ENCODE measurements around the gene TNS1.

Gene TNS1

DNA sequence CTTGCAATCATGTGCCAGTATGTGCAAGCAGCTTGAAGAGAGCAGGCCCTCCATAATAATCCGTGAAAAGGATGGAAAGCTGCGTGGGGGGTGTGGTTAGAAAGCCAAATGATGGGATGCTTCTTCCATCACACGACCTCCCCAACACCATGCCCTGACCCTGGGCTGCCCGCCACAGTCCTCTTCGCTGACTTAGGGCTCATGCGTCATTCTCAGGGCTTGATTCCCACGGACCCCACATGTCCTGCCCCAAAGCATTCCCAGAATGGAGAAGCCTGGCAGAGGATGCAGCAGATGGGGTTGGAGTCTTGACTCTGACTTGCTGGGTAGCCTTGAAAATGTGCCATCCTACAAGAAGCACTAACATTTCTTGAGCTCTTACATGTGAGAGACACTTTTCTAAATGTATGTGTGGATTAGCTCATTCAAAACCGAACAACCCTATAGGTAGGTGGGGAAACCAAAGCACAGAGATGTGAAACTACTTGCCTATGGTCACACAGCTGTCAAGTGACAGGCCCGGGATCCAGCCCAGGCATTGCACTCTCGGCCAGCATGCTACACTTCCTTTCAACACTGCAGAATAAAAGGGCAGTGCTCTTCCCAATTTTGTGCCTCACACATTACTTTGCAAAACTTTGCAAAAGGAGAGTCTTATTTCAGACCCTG, 3.7 kb downstream of the TNS1 start:
- no peak for DNase-seq

DNA sequence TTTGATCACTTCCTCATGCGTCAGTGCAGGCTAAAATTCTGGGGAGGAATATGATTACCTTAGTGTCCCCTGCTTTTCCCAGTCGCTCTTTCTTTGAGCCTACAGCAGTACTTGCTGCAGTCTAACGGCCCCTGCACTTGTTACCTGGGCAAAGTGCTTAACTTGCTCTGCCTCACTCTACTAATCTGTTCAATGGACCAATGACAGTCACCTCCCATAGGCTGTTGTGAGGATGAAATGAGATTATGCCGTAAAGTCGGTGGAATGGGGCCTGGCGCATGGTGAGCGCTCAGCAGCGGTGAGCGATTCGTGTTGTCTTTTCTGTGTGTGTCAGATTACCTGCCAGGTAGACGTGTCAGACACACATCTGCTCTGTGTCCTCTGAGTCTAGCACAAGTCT, 5.3 kb downstream of the TNS1 start:
- no peak for DNase-seq

- no peak for DNase-seq
These were observed 6.4 kb downstream of the TNS1 start for GRCh38 chr2:217996361-217996760.

DNA sequence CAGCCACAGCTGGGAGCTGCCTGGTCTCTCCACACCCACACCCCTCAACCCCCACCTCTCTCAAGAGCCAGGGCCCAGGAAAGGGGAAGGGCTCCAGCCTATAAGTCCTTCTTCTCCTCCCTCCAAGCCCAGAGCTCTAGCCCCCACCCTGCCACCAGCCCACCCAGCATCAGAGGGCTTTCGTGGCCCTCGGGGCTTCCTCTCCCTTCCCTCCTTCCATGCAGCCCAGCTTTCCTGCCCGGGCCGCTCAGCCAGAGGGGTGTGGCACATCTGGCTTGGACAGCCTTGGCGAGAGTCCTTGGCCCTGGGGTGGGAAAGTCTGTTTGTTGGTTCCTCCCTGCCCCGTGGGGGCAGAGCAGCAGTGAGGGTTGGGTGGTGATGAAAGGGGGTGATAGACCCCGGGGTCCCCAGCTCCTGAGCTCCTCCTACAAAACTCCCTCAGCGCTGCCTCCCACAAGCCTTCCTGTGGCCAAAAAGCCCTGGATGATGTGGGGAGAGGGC, 7.0 kb downstream of the TNS1 start:
- no peak for DNase-seq

DNA sequence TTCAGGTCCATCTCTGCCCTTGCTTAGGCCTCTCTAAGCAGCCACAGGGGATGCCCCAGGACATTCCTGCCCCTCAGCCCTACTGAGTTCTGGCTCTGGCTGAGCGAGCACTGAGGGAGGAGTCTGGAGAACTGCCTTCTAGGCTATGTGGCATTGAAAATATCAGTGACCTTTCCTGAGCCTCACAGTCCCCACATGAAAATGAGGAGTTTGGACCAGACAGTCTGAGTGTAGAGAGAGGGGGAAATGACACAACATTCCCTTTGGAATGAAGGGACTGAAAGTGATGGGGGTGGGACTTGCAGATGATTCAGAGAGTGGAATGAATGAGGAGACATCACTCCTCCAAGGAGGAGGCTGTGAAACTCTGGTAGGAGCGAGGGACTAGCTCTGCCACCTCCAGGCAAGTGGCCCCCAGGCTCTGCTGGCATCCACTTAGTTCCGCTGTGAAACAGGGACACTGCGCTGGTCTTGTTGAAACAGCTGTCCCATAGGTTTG, 8.0 kb downstream of the TNS1 start:
- no peak for DNase-seq

- DNase-seq: peak; percentile 45
These were observed 8.9 kb downstream of the TNS1 start for GRCh38 chr2:217993817-217994463.

DNA sequence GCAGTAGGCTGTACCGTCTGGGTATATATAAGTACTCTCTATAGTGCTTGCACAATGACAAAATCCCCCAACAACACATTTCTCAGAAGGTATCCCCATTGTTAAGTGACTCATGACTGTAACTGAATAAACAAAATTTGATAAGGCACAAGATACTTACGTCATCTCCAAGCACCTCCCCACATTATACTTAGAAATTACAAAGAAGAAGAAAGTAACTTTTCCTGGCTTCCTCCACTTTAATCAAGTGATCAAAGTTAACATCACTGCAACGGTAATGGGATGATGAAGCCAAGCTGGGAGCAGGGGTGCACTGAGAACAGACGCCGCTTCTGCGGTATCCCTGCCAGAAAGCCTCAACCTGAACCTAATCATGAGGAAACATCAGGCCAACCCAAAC, 9.7 kb downstream of the TNS1 start:
- DNase-seq: no peak

GRCh38 chr2:217992061-217992460, 10.7 kb downstream of the TNS1 start:
- DNase-seq: no peak

DNA sequence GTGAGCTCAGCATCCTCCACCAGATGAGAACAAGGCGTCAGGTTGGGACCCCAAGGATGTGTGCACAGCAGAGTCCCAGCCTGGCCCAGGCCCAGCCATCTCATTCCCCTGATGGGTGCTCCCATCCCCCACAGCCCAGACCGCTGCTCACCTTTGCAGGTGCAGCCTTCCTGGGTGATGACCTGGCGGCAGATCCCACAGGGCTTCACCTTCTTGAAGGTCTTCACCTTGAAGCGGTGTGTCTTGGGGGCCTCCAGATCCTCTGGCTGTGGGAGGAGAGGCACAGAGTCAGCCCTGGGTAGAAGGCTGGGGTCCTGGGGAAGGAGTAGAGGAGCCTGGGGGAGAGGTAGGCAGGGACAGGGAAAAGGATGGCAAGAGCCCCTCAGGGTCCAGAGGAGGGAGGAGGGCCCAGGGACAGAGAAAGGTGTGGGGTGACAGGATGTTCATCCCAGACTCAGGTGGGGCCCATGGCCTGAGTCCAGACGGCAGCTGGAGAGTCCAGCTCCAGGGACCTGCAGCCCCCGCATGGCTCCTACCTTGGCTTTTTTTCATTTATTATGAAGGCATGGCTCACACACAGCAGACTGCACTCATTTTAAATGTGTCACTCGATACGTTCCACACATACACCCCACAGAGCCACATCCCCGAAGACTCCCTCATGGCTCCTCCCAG, 11.9 kb downstream of the TNS1 start:
- no peak for DNase-seq

DNA sequence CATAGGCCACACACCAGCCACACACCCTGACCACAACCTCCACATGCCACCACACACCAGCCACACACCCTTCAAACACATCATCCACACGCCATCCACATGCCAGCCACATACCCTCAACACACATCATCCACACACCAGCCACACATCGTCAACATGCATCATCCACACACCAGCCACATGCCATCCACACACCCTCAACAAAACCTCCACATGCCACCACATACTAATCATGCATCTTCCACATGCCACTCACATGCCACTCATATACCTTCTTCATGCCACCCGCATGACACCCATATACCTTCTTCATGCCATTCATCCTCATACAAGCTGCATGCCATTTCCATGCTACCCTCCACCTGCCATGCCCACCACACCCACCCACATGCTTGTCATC, 12.4 kb downstream of the TNS1 start:
- no peak for DNase-seq

DNA sequence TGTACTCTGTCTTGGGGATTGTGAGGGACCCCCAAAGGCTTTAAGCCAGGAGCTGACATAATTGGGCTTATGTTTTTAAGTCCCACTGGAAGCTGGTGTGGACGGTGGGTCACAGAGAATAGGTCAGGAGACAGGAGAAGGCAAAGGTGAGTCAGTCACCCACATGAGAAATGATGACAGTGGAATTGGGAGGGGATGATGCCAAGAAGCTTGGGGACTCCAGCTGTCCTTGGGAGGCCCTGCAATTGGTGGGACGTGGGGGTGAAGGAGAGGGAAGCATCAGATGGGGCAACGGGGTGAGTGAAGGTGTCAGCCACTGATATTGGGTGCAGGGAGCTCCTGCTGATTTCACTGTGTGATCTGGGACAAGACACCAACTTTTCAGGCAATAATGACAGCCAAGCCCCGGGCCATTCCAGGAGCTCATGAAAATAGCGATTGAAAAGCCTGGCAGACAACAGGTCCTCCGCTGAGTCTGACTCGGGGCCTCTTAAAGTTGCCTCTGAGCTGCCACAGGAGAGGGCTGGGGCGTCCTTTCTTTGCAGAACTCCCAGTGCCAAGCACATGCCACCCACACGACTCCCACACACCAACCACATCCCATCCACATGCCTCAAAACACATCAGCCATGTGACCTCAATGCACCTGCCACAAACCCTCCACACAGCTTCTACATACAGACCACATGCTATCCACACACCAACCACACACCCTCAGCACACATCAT, 13.4 kb downstream of the TNS1 start:
- DNase-seq: no peak

DNA sequence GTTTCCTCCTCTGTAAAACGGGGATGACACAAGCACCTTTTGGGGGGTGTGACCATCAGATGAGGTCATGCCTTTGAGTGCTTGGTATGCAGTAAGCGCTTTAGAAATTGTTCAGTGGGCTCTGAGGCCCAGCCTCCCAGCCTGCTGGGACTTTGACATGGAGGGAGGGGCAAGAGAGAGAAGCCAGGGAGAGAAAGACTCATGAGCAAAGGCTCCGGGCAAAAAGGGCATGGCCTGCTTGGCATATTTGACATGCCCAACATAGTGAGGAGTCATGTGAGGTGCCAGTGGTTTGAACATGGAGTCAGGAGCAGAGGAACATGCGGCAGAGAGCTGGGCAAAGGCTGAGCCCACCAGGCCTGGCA, 14.0 kb downstream of the TNS1 start:
- no peak for DNase-seq

GRCh38 chr2:217988014-217988839, 14.6 kb downstream of the TNS1 start:
- peak; percentile 68 for DNase-seq

DNA sequence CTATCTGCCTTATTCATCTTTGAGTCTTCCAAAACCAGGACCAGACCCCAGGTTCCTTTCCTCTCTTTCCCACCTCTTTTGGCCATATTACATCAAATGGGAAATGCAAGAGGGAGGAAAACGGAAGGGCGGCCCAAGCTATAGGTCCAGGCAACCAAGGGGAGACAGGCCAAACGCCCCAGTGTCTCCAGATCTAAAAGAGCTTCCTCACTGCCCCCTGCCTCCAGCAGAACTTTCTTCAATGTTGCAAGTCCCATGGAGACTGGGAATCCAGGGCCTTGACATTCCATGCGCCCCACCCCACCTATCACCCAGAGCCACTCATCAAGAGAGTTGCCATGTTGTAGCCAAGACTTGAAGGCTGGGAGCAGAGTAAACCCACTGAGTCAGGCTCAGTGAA, 15.4 kb downstream of the TNS1 start:
- DNase-seq: no peak

DNA sequence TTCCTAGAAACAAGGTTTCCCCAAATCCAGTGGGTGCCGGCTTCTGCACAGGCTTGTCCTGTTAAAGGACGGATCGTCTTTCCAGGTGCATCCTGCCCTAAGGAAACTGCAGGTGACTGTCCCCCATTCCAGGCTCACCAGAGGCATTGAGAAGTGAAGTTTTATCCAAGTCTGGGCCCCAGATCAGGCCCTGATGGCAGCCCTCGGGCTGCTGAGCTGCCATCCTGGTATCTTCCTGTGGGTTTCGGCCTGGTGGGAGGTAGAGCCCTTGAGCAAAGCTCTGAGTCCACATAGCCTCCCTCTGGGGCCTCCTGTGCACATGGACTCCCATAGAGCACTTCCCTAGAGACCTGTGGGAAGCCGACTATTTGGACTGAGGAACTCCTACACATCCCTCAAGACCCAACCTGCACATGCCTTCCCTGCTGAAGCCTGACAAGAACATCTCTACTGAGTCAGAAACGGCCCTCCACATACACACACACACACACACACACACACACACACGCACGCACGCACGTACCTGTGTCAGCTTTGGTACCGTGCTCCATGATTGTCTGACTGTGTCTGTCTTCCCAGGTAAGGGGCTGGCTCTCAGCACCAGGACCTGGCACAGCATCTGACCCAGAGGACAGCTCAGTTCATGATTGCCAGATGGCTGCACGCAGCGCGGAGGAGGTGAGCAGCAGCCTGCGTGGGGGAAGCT, 16.4 kb downstream of the TNS1 start:
- no peak for DNase-seq

GRCh38 chr2:217983276-217984233, 19.2 kb downstream of the TNS1 start:
- DNase-seq: no peak

DNA sequence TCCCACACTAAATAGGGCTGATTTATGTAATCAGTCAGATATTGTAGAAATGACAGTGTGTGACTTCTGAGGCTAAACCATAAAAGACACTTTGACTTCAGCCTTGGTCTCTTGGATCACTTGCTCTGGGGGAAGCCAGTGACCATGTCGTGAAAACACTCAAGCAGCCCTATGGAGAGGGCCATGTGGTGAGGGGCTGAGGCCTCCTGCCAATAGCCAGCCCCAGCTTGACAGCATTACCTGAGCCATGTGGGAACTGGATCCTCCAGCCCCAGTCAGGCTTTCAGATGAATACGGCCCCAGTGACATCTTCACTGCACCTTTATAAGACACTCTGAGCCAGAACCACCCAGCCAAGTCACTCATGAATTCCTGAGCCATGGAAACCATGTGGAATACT, 20.8 kb downstream of the TNS1 start:
- DNase-seq: no peak

DNA sequence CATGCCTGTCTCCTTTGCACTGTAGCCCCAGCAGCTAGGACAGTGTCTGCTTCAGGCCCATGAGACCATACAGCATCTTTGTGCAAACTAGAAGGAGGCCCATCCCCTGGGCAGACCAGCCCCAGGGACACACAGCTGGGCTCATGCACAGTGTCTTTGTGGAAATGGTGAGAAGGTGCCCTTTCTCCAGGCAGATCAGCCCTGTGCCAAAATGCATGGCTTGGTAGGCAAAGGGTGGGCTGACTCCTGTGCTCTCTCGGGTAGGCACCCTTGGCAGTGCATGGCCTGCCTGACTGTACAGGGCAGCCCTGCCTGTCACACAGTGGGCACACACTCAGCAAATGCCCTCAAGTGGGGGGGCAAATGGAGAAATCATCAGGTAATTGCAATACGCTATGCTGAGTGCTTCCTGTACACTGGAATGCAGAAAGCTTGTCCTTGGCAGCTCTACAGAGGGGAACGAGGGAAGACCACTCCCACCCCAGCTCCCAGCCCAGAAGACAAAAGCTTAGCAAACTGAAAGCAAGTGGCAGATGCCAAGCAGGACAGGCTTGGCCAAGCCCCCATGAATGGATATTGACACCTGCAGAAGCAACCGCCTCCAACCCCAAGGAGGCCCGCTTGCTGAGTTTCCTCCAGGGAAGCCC, 21.6 kb downstream of the TNS1 start:
- DNase-seq: no peak

- DNase-seq: no peak
These were observed 22.2 kb downstream of the TNS1 start for GRCh38 chr2:217980591-217980990.

- DNase-seq: no peak
These were observed 22.8 kb downstream of the TNS1 start for GRCh38 chr2:217980036-217980435.
